NCI-H146 treated with DMSO at 0.1 percent for 48 hours (cell line): ENCODE results near the gene HAVCR1.

Experiments used
- DNase-seq: peaks from one replicate; lab custom pipeline; 2025; ENCODE audit not compliant: unreplicated experiment; lab: John Stamatoyannopoulos, UW

The HAVCR1 gene

GRCh38 chr5:157004893-157005551 lies 53.9 kb downstream of the HAVCR1 start:
- DNase-seq = no peak

DNA sequence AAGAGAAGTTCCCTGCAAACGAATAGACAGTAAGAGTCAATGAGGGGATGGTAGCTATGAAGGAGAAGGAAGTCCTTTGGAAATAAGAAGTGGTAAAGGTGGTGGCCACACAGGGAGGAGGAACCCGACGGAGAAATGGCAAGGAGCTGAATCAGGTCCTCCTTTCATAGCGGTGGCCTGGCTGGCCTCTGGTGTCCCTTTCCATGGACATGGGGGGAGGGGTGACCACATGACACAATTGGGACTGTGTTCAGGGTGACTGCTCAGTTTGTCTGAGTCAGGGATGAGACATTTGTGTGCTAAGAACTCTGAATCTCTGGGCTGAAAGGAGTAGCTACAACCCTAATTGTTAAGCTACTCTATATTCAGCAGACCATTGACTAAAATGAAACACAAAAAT lies 67.2 kb downstream of the HAVCR1 start:
- DNase-seq = no peak

DNA sequence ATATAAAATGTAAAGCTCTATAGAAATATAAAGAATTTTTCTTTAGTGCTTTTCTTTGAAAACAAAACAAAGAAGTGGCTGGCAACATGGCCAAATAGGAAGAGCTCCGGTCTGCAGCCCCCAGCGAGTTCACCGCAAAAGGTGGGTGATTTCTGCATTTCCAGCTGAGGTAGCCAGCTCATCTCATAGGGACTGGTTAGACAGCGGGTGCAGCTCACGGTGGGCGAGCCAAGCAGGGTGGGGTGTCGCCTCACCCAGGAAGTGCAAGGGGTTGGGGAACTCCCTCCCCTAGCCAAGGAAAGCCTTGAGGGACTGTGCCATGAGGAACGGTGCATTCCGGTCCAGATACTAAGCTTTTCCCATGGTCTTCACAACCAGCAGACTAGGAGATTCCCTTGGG lies 74.9 kb downstream of the HAVCR1 start:
- DNase-seq = no peak

GRCh38 chr5:156981481-156981880 lies 77.4 kb downstream of the HAVCR1 start:
- DNase-seq = no peak
